EH (cell line): ENCODE results near the gene DENND5B.
"Not testable (repeated sequence)": the region's sequence is repeated elsewhere in the genome, so short reads cannot be mapped to it uniquely, and the experiment has no call there.

Source experiments
- DNase-seq: peaks from one replicate; pipeline ENCODE4 v3.0.0-alpha.2; 2015; ENCODE audit warnings: low read depth

The DENND5B gene

DNA sequence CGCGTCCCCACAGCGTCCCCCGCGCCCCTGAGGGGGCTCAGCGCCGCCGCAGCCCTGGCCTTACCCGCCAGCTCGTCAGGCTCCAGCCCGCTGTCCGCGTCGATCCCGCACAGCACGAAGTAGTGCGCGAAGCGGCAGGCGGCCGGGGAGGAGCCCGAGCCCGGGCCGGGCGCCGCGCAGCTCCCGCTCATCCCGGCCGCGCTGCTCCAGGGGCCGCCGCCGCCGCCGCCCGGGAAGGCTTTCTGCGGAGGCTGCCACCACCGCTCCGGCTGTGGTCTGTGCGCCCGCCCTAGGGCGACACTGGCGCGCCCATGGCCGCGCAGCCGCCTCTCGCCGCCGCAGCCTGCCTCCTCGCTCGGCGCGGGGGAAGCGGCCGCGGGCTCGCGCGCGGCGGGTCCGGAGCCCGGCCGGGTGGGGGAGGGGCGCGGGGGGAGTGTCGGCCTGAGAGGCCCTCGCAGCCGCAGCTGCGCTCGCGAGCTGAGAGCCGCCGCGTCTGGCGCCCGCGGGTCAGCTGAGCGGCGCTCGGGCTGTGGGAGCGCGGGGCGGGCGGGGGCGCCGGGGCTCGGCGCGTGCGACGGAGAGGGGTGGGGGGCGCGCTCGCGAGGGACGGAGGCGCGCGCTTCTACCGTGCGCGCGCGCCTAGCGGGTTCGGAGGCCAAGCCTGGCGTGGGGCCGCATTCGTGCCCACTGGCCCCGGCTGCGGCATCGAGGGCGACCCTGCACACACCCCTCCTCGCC is at the start of gene DENND5B:
Gene DENND5B, minus strand, starts transcription at position 495 of the 738 bp plus-strand sequence. Its CDS starts 304 bp downstream, at position 191.
- DNase-seq, result peak; percentile 74

DNA sequence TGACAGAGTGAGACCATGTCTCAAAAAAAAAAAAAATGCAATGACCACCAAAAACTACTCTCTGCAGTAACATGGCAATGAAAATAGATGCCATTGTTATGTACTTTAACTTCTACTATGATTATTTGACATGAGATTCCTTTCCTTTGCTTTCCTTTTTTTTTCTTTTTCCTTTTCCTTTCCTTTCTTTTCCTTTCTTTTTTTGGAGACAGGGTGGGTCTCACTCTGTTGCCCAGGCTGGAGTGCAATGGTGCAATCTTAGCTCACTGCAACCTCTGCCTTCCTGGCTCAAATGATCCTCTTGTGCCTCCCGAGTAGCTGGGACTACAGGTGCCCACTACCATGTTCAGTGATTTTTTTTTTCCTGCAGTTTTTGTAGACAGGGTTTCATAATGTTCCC is 43.7 kb upstream of the DENND5B start:
- no peak for DNase-seq

DNA sequence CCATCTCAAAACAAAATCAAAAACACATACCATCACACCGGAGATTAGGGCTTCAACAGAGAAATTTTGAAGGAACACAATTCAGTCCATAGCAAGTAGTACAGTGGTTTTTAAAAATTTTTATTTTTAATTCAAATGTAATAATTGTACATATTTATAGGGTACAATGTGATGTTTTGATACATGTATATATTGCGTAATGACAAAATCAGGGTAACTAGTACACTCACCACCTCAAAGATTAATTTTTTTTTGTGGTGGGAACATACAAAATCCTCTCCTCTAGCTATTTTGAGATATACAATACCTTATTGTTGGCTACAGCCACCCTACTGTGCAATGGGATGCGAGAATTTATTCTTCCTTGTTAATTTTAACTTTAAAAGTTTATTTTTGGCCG is 42.5 kb upstream of the DENND5B start:
- DNase-seq, result no peak

DNA sequence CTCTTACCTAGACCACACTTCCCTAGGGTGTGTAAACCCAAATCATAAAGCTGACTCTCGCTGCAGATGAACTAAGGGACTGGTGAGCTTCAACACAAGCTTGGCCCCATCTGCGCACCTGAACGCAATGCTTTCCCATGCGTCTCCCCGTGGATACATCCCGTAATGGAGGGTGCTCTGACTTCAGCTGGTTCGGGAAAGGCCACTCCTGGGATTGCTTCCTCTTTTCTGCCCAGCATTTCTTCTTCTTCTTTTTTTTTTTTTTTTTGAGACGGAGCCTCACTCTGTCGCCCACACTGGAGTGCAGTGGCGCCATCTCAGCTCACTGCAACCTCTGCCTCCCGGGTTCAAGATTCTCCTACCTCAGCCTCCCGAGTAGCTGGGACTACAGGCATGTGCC is 40.9 kb upstream of the DENND5B start:
- no peak for DNase-seq

GRCh38 chr12:31631023-31631724 is 40.2 kb upstream of the DENND5B start:
- DNase-seq, result no peak

DNA sequence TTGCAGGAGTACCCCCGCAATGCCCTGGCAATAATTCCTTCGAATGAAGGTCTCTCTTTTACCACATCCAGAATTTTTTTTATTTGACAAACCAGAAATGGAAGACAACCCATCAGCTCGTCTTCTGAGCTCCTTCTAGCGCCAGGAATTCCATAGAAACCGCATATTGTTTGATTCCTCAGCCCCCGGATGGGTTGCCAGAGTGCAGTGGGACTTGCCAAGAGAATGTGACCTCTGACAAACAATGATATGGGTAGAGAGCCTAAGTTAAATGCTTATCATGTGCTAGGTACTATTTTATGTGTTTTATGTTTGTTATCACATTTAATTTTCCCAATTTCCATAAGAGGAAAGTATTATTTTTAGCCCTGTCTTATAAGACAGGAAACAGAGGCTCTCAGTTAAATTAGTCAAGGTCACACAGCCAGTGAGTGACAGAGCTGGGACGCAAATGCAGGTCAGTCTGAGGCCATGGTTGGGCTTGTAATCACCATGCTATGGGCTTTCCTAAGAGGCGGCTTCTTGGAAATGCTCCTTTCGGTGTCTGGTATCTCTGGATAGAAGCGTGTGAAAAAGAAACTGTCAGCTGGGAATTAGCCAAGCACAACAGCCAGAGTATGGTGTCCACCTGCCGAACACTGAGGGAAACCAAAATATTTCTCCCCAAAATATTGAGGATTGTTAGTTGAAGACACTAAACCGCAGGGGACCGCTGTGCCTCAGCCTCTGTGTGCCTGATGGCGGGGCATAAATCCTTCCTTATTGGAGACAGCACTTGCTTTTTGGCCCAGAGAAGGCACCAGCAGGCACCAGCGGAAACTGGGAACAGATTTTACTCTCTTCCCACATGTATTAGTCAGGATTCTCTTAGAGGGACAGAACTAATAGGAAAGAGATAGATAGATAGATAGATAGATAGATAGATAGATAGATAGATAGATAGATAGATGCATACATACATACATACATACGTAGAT is 39.1 kb upstream of the DENND5B start:
- peak; percentile 77 for DNase-seq

DNA sequence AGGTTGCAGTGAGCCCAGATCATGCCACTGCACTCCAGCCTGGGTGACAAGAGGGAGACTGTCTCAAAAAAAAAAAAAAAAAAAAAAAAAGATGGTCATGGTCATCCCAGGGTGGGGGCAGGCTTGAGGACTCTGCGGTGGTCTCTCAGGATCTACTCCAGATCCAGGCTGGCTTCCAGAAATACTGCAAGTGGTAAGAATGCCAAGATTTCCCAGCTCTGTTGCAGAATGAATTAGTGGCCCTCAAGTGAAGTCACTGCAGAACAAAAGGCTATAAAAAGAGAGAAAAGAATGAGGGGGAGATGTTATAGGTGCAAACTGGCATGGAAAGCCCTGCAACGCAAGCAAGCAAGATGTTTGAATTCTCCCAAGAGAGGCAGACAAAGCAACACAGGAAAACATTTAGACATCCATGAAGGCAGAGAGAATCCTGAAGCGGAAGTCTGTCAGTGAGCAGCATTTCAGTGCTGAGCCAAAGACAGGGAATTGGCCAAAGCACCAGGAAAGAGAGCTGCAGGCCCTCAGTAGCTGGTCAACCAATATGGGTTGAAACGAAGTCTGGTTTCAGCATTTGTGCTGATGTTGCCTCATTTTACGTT is 36.6 kb upstream of the DENND5B start:
- no peak for DNase-seq

- no peak for DNase-seq
Measured at GRCh38 chr12:31626270-31626995, 35.5 kb upstream of the DENND5B start.

DNA sequence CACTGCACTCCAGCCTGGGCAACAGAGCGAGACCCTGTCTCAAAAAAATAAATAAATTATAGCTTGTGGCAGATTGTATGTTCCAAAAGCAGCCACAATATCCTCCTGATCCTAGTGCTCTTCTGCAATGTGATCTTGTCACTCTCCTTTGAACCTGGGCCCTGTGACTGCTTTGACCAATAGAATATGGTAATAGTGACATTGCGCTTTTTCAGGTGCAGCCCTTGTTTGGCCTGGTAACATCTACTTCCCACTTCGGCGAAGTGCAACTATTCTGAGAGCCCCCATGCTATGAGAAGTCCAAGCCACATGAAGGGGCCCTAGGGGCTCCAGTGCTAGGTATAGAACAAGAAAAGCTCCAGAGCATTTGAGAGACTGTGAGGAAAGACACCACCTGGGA is 31.1 kb upstream of the DENND5B start:
- DNase-seq, result no peak

DNA sequence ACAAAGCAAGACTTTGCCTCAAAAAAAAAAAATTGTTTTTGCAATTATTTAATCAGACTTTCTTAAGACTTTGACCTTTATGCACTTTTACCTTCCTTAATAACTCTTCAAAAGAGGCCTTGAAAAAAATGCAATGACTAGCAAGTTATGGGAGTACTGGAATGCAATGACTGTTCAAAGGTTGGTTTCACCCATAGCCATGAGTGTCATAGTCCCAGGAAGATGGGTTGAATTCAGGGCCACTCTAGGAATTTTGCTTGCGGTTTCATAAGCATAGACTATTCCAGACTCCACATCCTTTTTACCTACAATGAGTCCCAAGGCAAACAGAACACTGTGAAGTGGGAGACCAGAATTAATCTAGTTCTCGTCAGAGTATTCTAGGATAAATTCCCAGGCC is 29.4 kb upstream of the DENND5B start:
- DNase-seq, result peak; percentile 31

DNA sequence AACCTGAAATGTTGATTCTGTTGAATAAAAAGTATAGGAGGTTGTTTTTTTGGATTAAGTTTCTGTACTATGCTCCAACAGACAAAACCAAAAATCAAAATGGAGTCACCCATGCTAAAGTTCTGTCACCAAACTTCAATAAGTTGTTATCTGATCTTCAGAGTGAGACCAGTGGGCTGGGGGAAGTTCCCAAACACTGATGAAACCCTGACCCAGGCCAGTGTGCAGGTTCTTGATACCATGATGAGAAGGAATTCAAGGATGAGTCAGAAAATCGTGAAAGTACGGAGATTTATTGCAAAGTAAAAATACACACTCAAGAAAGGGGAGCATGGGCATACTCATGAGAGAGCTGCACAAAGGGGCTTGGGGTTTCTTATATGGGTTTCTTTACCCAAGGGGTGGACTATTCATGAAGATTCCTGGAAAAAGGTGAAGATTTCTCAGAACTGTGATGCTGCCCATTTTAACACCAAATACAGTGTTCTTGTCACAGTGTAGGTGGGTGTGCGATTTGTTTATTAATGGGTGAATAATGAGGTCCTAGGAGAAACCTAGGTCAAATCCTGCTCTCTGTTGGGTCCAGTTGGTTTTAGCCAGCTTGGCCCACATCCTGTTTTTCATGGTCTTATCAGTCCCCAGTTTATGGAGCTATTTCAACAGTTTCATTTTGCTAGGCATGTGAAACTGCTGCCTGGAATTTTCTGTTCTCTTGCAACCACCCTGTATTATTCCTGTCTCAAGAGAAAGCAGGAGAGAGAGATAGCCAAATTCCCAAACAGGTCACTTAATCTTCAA is 27.5 kb upstream of the DENND5B start:
- DNase-seq, result peak; percentile 41

GRCh38 chr12:31612819-31613218 is 21.9 kb upstream of the DENND5B start:
- DNase-seq, result no peak

- DNase-seq, result not testable (repeated sequence)
Measured at GRCh38 chr12:31608299-31608698, 17.4 kb upstream of the DENND5B start.

DNA sequence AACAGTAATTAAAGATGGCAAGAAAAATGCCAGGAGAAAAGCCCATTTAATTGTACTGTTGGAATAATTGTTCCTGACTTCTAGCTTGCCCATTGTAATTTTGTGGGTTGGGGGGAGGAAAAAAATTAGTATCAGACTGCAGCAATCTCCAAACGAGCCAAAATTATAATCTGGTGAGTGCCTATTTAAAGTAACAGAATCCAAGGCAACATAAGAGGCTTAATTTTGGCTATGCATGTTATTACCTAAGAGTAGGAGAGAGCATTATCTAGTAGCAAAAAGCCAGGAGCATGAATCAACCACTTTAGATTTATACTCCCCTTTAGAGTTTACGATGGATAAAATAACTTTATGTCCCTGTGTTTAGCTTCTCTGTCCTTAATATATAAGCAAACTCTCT is 14.6 kb upstream of the DENND5B start:
- no peak for DNase-seq

- DNase-seq, result no peak
Measured at GRCh38 chr12:31603546-31604009, 12.6 kb upstream of the DENND5B start.

DNA sequence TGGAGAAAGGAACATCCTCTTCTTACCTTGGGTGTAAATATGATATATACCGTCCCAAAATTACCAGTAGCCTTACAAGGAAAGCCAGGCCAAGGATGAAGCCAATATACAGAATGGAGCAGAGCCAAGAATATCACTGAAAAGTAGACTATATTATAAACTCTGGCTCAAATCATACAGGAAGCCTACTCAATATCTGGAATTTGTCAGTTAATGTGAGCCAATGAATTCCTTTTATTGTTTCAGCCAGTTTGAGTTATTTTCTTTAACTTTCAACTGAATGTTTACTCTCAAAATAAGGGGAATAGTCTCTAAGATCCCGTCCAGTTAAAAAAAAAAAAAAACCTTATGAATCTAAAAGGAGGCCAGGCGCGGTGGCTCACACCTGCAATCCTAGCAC is 9.8 kb upstream of the DENND5B start:
- no peak for DNase-seq

GRCh38 chr12:31600252-31600651 is 9.3 kb upstream of the DENND5B start:
- DNase-seq, result no peak

GRCh38 chr12:31599053-31599452 is 8.1 kb upstream of the DENND5B start:
- no peak for DNase-seq

GRCh38 chr12:31597066-31597465 is 6.1 kb upstream of the DENND5B start:
- no peak for DNase-seq

DNA sequence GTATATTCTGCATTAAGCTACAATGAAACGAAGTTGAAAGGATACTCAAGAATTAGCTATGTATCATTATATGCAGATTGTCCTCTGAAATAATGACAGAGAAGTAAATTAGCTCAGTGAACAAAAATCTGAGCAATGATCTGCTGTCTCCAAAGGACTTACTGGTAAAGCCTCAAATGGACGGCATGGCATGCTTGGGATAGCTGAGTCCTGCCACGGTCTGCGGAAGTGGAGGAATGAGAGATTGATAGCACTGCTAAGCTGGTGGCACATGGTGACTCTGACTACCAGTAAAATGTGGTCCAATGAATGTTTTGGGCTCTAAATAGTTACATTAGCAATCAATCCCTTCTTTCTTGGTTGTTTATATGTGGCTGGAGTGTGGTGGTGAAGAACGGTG is 3.7 kb upstream of the DENND5B start:
- peak; percentile 85 for DNase-seq
